Measurements from ENCODE around the gene MAFG. TPM values are rescaled to one million over a fixed set of nuclear protein-coding genes. Genes with fewer than 3 reads are reported as not detected.

Gene MAFG
- total RNA-seq, 1 donor from 2014 or later = 23.6 TPM

- no peak overlapping the region for H3K27ac Mint-ChIP-seq (ENCODE audit: unreplicated experiment)
- TF ChIP-seq CTCF (IDR thresholded peaks at IDR 0.05; ENCODE audit: unreplicated experiment) = no peak
- H3K27me3 Mint-ChIP-seq (ENCODE audit: unreplicated experiment) = peaks cover 8% of the 10 kb centered on the region
- H3K36me3 Mint-ChIP-seq (ENCODE audit: low read depth, unreplicated experiment) = peaks cover 4% of the 10 kb centered on the region
- H3K4me1 Mint-ChIP-seq (ENCODE audit: unreplicated experiment) = no peaks in the 10 kb centered on the region
- no peak for DNase-seq (ENCODE audit: low spot score)
- H3K4me3 Mint-ChIP-seq (ENCODE audit: unreplicated experiment) = no peak overlapping the region
- H3K9me3 Mint-ChIP-seq (ENCODE audit: unreplicated experiment) = no peaks in the 10 kb centered on the region
These were observed 25.3 kb upstream of the MAFG start for GRCh38 chr17:81952792-81953228.

DNA sequence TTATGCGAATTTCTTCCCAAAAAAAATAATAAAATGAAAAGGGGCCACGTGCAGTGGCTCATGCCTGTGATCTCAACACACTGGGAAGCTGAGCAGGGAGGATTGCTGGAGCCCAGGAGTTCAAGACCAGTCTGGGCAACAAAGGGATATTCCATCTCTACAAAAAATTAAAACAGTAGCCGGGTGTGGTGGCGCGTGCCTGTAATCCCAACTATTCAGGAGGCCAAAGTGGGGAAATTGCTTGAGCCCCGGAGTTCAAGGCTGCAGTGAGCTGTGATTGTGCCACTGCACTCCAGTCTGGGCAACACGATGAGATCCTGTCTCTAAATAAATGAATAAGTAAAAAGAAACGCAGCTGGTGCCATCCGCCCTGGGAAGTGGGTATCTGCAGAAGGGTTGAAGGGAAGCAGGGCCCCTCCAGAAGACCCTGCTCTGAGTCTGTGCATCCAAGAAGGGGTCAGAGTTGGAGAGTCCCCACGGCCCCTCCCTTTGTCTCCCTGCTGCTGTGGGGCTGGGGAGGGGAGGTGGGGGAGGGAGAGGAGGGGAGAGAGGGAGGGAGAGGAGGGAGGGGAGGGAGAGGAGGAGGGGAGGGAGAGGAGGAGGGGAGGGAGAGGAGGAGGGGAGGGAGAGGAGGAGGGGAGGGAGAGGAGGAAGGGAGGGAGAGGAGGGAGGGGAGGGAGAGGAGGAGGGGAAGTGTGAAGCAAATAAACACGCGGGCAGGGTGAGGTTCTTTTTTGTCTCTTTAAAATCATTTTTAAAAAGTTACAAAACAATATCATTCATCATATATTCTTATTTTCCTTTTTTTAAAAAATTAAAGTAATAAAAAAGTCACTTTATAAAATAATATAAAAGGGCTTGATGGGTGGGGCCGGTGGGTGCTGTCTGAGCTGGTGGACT lies 24.5 kb upstream of the MAFG start:
- TF ChIP-seq CTCF (IDR thresholded peaks at IDR 0.05; ENCODE audit: unreplicated experiment) = no peak
- Mint-ChIP-seq H3K27ac (ENCODE audit: unreplicated experiment) (no peak overlapping the region), H3K9me3 (ENCODE audit: unreplicated experiment) (no peaks in the 10 kb centered on the region), H3K4me3 (ENCODE audit: unreplicated experiment) (no peak overlapping the region), H3K4me1 (ENCODE audit: unreplicated experiment) (no peaks in the 10 kb centered on the region), H3K36me3 (ENCODE audit: low read depth, unreplicated experiment) (no peaks in the 10 kb centered on the region), H3K27me3 (ENCODE audit: unreplicated experiment) (peaks cover 3% of the 10 kb centered on the region)
- no peak for DNase-seq (ENCODE audit: low spot score)

DNA sequence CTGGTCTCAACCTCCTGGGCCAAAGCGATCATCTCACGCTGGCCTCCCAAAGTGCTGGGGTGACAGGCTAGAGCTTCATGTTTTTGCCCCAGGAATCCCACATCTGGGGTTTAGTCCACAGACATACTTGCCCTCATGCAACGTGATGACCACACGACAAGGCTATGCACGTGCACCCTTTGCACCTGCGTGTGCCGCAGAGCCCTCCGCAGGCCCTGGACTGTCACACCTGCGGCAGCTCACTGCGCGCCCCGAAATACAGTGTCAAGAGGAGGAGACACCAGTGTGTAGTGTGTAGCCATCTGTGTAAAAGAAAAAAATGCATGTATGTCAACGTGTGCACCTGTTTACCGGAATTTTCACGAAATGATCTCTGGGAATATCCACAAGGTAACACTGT lies 23.0 kb upstream of the MAFG start:
- no peak for DNase-seq (ENCODE audit: low spot score)
- Mint-ChIP-seq H3K4me3 (ENCODE audit: unreplicated experiment) (no peak overlapping the region), H3K4me1 (ENCODE audit: unreplicated experiment) (no peaks in the 10 kb centered on the region), H3K27me3 (ENCODE audit: unreplicated experiment) (peaks cover 3% of the 10 kb centered on the region), H3K9me3 (ENCODE audit: unreplicated experiment) (no peaks in the 10 kb centered on the region), H3K27ac (ENCODE audit: unreplicated experiment) (no peak overlapping the region), H3K36me3 (ENCODE audit: low read depth, unreplicated experiment) (no peaks in the 10 kb centered on the region)
- TF ChIP-seq CTCF (IDR thresholded peaks at IDR 0.05; ENCODE audit: unreplicated experiment) = no peak

- Mint-ChIP-seq H3K9me3 (ENCODE audit: unreplicated experiment) (no peaks in the 10 kb centered on the region), H3K4me3 (ENCODE audit: unreplicated experiment) (no peak overlapping the region), H3K27ac (ENCODE audit: unreplicated experiment) (no peak overlapping the region), H3K36me3 (ENCODE audit: low read depth, unreplicated experiment) (no peaks in the 10 kb centered on the region), H3K4me1 (ENCODE audit: unreplicated experiment) (no peaks in the 10 kb centered on the region), H3K27me3 (ENCODE audit: unreplicated experiment) (peaks cover 3% of the 10 kb centered on the region)
- no peak for DNase-seq (ENCODE audit: low spot score)
- no peak for TF ChIP-seq CTCF (IDR thresholded peaks at IDR 0.05; ENCODE audit: unreplicated experiment)
These were observed 21.3 kb upstream of the MAFG start for GRCh38 chr17:81948635-81949378.

DNA sequence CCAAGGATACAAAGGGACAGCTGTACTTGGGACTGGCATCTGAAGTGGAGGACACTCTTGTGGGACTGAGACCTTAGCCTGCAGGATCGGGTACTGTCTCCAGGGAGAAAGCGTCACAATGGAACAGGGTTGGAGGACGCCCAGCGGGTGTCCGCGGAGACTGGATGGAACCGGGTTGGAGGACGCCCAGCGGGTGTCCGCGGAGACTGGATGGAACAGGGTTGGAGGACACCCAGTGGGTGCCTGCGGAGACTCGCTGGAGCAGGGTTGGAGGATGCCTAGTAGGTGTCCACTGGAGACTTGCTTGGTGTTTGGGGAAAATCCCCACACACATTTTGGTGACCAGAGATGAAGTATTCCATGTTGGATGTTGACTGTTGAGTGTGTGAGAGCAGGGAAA lies 19.7 kb upstream of the MAFG start, which contains the start of gene MYADML2:
Gene MYADML2, minus strand, starts transcription at position 45 of the 400 bp plus-strand sequence. CDS start 5,492 bp downstream, outside the sequence.
- H3K27me3 Mint-ChIP-seq (ENCODE audit: unreplicated experiment) = peaks cover 3% of the 10 kb centered on the region
- no peaks in the 10 kb centered on the region for H3K36me3 Mint-ChIP-seq (ENCODE audit: low read depth, unreplicated experiment)
- no peaks in the 10 kb centered on the region for H3K4me1 Mint-ChIP-seq (ENCODE audit: unreplicated experiment)
- peak within 1 kb of the TSS; percentile 48 for H3K27ac Mint-ChIP-seq (ENCODE audit: unreplicated experiment)
- H3K9me3 Mint-ChIP-seq (ENCODE audit: unreplicated experiment) = no peaks in the 10 kb centered on the region
- no peak within 1 kb of the TSS for H3K4me3 Mint-ChIP-seq (ENCODE audit: unreplicated experiment)
- TF ChIP-seq CTCF (IDR thresholded peaks at IDR 0.05; ENCODE audit: unreplicated experiment) = no peak
- DNase-seq (ENCODE audit: low spot score) = no peak
